Stimulated activated CD4-positive, alpha-beta T cell treated with anti-CD3 and anti-CD28 coated beads, Interleukin-4, amount 100 ng/mL, for 4 hours (primary cell): ENCODE measurements around the gene SKIC2.
"Not testable (repeated sequence)": the region's sequence is repeated elsewhere in the genome, so short reads cannot be mapped to it uniquely, and the experiment has no call there.

Experiments used
- DNase-seq, 2 experiments: peaks; one replicate each; pipeline ENCODE4 v3.0.0-alpha.2; 2020

SKIC2 gene

DNA sequence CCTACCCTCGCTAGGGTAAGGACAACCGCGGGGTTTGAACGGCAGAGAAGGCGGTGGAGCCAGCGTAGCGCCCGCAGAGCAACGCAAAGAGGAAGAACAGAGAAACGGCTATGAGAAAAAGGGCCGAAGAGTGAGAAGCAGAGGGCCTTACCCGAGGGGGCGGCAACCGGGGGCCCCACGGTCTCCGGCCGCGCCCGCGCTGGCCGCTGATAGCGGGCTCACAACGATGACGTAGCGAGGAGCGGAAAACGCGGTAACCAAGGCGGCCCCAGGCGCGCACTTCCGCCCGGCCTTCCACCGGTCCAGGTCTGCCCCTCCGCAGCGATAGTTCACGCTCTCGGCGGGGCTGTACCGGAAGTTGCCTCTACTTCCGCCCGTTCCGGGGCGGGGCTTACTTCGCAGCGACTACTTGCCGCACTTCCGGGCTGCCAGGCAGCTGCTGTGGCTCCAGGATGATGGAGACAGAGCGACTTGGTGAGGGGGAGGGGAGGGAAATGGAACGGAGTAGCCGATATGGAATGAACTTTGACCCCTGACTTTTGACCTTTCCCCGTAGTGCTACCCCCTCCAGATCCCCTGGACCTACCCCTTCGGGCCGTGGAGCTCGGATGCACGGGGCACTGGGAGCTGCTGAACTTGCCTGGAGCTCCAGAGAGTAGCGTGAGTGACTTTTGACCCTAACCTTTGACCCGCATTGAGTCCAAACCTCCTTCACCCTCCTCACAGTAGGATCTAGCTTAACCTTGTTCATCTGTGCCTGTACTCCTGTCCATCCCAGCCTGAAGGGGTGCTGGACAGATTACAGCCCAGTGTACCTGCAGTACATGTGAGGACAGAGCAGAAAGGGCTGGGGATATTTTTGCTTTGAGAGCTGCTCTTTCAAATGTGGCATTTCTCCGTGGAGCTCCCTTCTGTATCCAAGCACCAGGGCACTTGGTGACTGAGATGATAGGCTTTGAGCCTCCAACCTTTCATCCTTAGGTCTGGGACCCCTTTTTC is at the start of gene SKIC2, which contains the start of gene NELFE:
Gene SKIC2 (plus strand): TSS at position 435 of the 999 bp plus-strand sequence. CDS start 18 bp downstream, at position 453.
Gene NELFE (minus strand): TSS at position 231 of the 999 bp plus-strand sequence. CDS start 525 bp downstream, outside the sequence.
- DNase-seq, result peak; percentile 97 to 98

DNA sequence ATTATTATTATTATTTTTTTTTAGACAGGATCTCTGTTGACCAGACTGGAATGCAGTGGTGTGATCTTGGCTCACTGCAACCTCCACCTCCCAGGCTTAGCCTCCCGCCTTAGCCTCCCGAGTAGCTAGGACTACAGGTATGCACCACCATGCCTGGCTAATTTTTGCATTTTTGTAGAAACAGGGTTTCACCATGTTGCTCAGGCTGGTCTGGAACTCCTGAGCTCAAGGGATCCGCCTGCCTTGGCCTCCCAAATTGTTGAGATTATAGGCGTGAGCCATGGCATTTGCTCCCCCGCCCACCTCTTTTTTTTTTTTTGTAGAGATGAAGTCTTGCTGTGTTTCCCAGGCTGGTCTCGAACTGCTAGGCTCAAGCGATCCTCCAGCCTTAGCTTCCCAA is 49.7 kb upstream of the SKIC2 start:
- DNase-seq, result not testable (repeated sequence)

DNA sequence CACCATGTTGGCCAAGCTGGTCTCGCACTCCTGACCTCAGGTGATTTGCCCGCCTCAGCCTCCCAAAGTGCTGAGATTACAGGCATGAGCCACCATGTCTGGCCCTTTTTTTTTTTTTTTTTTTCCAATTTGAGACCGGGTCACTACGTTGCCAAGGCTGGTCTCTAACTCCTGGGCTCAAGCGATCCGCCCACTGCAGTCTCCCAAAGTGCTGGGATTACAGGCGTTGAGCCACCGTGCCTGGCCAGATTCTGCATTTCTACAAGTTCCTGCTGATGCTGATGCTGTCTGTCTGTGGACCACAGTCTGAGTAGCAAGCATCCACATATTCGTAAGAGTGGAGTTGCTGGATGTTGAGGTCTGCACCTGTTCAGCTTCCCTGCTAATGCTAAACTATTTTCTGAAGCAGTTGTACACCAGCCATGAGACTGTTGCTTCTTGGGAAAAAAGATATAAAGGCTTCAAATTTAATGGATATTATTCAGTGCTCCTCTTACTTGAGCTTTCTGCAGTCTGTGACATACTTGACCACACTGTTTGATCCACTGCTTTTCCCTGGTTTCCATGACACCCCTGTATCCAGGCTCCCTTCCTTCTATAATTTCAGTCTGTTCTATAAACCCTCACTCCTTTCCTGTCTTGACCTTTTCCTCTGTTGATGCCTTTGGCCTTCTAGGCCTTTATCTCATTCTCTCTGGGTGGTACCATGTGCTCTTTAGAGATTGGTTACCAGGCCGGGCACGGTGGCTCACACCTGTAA is 47.0 kb upstream of the SKIC2 start:
- DNase-seq, result no peak

DNA sequence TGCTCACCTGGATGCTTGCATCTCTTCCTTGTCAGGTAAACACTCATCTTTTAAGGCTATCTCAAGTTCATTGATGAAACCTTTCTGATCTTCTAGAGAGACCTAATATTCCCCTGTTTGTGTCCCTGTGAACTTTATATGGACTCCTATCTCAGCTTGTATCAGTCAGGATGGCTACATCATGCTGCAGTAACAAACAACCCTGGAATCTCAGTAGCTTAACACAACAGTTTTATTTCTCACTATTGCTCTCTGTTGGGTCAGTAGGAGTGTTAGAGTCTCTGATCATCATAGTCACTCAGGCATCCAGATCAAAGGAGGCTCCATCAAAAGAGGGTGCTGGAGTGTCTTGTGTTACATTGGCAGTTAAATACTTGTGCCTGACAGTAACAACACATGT is 43.6 kb upstream of the SKIC2 start:
- DNase-seq, result no peak

DNA sequence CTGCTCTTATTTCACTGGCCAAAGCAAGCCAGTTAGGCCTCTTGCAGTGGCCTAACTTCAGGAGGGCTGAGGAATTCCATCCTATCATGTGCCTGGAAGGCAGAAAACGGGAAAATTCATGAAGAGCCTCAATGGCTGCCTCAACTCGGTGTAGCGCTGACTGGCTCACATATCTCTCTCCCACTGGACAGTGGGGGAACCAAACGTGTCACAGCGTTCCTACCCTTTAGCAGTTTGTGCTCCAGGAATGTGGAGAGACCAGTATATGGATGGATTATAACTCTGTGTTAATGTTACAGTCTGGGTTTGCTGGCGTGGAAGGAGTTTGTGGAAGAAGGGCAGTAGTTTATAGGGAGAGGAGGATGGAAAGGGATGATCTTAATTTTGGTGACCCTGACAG is 43.2 kb upstream of the SKIC2 start:
- DNase-seq, result no peak

DNA sequence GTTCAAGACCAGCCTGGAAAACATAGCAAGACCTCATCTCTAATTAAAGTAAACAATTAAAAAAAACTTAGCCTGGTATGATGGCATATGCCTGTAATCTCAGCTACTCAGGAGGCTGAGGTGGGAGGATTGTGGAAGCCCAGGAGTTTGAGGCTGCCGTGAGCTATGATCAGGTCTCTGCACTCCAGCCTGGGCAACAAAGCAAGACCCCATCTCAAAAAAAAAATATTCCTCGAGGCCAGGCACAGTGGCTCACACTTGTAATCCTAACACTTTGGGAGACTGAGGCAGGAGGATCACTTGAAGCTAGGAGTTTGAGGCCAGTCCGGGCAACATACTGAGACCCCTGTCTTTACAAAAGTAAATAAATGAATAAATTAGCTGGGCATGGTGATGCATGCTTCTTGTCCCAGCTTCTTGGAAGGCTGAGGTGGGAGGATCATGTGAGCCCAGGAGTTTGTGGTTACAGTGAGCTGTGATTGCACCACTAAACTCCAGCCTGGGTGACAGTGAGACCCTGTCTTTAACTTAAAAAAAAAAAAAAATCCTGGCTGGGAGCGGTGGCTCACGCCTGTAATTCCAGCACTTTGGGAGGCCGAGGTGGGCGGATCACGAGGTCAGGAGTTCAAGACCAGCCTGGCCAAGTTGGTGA is 40.8 kb upstream of the SKIC2 start:
- no peak for DNase-seq

DNA sequence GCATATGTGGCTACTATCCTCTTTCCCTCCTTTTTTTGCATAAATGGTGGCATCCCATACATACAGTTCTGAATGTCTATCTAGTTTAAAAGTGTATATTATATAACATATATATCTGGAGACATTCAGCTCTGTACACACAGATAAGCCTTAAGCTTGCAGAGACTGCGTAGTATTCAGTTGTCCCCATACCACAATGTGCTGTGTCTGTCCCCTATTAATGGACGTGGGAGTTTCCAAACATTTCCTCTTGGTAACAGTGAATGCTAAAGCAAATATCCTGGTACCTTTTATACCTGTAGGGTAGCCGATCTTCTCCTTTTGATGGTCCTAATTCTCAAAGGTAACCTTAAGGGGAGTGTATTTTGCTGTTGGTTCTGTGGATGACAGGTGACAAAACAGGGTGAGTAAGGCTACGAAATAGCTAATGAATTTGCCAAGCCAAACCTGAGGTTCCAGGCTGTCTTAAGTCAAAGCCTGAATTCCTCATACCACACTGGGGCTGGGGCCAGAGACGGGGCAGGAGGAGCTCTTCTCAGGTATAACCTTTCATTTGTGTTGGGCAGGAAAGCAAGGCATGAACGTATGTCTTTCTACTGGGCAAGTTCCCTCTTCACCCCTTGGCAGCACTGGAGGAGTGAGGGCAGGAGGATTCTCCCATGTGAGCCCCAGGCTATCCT is 39.2 kb upstream of the SKIC2 start:
- DNase-seq, result no peak

DNA sequence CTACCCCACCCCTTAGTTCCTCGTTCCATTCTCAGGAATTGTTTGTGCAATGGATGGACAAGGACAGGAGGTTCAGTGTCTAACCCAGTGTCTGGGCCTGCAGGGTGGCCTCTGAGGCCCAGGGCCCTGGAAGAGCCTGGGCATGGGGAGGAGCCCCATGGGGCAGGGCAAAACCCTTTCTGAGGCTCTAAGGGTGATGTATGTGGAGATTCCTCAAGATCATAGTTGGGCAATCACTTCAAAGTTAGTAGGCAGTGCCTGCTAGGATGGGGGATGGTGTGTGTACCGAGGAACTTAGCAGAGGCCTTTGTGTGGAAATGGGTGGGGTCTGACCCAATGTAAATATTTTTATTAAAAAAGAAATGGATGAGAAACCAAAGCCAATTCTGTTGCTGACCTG is 38.2 kb upstream of the SKIC2 start:
- no peak for DNase-seq

DNA sequence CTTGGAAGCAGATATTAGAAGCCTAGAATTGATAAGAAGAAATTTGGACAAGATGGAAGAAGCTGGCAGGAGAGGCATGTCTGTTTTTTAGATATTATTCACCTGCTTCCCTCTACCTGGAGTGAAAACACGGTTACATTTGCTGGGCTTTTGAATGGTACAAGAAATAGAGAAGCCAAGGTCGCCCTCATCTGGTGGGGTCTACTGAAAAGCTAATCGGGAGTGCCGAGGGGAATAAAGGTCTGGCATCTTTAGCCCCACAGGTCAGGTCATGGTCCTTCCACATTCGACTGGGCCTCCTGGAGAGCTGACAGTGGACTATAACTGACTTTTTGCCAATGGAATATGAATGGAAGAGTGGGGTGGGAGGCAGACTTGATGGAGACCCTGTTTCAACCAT is 36.0 kb upstream of the SKIC2 start:
- DNase-seq, result peak in 1 of 2 experiments; percentile 9

DNA sequence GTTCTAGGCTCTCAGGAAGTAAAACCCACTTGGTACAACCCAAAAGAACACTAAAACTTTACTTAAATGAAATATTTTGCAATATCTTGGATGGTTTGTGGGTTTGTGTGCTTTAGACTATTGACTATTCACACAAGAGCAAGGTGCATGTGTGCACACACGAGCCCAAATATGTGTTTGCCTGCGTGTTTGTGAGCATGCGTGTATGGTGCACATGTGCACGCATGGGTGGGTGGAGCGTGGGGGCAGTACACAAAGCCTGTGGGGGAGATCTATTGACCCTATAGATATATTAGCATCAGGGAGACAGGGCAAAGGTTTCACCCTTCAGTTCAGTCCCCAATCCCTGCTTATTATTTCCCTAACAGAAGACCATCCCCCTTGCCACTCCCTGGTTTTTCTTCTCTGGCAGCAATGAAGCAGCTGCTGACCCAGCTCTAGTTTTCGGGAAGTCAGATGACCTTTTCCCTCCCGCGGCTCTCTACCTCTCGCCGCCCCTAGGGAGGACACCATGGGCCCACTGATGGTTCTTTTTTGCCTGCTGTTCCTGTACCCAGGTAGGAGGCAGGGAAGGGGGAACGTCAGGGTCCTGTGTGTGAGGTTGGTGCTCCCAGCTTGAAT is 31.6 kb upstream of the SKIC2 start, which contains the start of gene C2:
Gene C2 (plus strand): TSS at position 476 of the 621 bp plus-strand sequence. CDS start 36 bp downstream, at position 512.
- DNase-seq, result no peak

DNA sequence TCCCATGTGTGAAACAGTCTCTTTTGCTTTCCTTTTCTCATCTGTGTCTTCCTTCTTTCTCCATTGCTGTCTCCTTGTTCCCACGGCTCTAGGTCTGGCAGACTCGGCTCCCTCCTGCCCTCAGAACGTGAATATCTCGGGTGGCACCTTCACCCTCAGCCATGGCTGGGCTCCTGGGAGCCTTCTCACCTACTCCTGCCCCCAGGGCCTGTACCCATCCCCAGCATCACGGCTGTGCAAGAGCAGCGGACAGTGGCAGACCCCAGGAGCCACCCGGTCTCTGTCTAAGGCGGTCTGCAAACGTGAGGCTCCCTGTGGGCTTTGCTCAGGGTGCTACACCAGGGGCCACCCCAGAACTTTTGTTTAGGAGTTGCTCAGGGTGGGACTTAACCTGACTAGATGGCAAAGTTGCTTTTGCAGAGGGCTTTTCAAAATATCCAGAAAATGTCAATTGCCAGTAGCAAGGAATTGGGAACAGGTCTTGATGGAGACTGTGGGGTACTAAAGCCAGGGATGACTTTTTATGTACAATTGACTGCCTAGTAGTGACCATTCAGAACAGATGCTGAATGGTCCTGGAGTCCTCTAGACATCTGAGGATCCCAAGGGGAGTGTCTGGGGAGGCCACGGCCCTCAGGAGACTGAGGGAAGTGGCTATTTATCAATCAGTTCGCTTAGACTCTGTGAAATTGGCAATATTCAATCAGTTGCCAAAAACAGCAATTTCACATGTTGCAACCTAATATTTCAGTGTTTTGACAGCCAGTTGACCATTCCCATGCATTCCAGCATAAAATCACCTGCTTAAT is 30.9 kb upstream of the SKIC2 start:
- no peak for DNase-seq

DNA sequence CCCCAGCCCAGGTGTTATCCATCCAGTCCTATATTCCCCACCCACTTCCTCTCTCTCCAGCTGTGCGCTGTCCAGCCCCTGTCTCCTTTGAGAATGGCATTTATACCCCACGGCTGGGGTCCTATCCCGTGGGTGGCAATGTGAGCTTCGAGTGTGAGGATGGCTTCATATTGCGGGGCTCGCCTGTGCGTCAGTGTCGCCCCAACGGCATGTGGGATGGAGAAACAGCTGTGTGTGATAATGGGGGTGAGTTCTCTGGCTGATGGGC is 30.4 kb upstream of the SKIC2 start:
- DNase-seq, result no peak

DNA sequence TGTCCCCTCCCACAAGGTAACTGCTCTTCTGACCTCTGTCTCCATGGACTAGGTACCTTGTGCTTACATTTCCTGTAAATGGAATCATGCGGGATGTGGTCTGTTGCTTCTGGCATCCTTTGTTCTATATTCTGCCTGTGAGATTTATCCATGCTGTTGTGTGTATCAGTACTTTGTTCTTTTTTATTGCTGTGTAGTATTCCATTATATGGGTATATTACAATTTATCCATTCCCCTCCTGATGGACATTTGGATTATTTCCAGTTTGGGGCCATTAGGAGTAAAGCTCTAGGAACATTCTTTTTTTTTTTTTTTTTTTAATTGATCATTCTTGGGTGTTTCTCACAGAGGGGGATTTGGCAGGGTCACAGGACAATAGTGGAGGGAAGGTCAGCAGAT is 28.0 kb upstream of the SKIC2 start:
- DNase-seq, result no peak

DNA sequence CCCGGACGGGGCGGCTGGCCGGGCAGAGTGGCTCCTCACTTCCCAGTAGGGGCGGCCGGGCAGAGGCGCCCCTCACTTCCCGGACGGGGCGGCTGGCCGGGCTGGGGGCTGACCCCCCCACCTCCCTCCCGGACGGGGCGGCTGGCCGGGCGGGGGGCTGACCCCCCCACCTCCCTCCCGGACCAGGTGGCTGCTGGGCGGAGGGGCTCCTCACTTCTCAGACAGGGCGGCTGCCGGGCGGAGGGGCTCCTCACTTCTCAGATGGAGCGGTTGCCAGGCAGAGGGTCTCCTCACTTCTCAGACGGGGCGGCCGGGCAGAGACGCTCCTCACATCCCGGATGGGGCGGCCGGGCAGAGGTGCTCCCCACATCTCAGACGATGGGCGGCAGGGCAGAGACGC is 26.8 kb upstream of the SKIC2 start:
- DNase-seq, result not testable (repeated sequence)

DNA sequence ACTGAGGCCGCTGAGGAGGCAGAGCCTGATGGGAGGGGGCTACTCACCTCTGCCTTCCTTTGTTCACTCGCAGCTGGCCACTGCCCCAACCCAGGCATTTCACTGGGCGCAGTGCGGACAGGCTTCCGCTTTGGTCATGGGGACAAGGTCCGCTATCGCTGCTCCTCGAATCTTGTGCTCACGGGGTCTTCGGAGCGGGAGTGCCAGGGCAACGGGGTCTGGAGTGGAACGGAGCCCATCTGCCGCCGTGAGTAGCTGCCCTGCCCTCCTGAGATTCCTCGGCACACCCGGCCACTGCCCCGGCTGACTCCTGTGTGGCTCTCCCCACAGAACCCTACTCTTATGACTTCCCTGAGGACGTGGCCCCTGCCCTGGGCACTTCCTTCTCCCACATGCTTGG is 25.4 kb upstream of the SKIC2 start:
- DNase-seq, result no peak

DNA sequence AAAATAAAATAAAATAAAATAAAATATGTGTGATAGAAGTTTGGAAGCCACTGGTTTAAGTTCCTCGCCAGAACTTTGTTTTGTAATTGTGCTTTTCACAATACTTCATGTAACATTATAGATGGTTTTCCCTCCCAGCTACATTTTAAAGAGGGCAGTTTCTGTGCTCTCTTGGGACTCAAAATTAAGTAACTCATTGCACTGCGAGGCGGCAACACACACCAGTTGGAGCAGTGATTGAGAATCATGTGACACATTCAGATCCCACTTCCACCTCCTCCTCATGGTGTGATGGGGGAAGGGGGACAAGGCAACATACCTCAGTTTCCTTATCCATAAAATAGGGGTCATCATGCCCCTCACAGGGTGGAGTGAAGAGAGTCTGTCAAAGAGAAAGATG is 24.0 kb upstream of the SKIC2 start:
- DNase-seq, result no peak

DNA sequence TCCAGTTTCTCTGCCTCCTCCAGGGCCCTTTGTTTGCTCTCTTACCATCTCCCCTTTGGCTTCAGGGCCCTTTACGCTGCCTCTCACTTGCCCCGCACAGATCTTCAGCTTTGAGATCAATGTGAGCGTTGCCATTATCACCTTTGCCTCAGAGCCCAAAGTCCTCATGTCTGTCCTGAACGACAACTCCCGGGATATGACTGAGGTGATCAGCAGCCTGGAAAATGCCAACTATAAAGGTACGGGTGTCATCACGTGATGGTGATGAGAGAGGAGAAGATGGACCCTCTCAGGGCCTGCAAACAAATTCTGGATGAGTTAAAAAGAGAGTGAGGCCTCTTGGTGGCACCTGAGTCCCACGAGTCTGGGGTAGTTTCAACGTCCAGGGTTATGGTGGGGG is 23.2 kb upstream of the SKIC2 start:
- no peak for DNase-seq

DNA sequence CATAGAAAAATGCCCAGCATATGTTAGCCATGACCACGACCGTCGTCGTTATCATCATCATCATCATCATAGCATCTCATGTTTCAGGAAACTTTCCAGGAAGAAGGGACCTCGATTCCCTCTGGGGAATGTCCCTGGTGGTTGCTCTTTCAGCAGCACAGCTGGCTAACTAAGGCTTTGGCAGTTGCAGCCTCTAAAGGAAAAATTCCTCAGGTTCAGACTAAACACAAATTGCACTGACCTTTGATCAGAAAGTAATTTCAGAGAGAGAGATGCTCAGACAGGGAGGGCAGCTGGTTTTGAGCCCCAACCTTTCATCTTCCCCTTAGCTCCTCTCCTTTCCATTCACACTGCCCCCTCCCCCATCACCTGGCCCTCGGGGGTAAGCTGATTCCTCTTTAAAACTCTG is 18.7 kb upstream of the SKIC2 start:
- no peak for DNase-seq

DNA sequence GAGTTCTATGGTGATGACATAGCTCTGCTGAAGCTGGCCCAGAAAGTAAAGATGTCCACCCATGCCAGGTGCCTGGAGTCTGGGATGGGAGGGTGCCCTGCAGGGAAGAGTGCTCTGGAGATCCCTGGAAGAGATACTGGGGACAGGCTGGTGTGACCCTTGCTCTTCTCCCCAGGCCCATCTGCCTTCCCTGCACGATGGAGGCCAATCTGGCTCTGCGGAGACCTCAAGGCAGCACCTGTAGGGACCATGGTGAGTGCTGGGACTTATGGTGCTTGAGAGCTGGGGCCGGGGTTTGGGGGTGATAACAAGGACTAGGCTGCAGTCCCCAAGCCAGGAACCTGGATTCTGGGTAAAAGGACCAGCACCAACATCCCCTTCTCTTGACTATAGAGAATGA is 15.2 kb upstream of the SKIC2 start:
- no peak for DNase-seq

DNA sequence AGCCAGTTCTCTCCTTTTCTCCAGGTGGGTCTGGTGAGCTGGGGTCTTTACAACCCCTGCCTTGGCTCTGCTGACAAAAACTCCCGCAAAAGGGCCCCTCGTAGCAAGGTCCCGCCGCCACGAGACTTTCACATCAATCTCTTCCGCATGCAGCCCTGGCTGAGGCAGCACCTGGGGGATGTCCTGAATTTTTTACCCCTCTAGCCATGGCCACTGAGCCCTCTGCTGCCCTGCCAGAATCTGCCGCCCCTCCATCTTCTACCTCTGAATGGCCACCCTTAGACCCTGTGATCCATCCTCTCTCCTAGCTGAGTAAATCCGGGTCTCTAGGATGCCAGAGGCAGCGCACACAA is 13.8 kb upstream of the SKIC2 start:
- DNase-seq, result no peak
